ENCODE data around the gene G3BP1.
"Not testable (repeated sequence)": the region's sequence is repeated elsewhere in the genome, so short reads cannot be mapped to it uniquely, and the experiment has no call there.

G3BP1 gene

DNA sequence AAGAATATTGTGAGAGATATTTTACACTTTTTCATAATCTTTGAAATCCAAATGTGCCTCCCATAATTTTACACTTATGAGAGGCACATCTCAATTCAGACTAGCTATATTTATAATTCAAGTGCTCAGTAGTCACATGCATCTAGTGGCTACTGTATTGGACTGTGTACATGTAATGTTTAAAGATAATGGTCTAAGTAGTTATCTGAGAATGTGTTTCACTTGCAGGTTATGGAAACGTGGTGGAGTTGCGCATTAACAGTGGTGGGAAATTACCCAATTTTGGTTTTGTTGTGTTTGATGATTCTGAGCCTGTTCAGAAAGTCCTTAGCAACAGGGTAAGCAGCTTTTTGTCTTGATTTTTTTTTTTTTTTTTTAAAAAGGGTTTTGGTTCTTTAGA is 28.8 kb downstream of the G3BP1 start:
- no peak for DNase-seq

DNA sequence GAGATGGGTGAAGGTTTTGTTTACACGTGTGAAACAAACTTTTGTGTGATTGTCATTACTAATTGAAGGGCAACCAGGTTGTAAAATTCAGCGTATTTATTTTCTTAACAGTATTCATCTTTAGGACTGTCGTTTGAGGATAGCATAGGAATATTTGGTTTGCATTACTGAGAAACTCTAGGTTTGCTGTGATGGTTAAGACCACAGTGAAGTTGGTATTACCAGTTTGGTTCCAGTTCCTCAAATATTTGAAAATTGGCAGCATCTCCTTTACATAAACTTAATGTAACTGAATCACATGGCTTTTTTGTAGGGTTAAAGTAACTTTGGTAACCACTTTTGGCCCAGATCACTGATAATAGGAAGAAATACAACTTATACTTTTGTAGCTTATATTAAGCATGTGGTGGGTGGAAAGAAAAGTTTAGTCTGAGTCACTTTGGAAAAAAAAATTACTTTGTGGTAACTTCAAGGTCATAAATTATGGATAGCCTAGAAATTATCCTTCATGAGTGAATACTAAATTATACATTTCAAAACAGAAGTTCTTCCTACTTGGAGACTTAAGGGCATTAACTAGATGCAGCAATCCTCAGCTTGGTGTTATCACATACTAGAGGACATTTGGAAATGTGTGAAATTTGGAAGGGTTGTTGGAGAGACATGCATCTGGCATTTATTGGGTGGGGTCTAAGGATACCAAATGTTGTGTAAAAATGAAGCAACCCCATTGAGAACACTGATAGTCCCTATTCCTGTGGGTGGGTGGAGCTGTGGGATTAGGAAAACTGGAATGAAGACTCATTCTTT is 33.9 kb downstream of the G3BP1 start:
- no peak for DNase-seq

- DNase-seq, result no peak
These were observed 36.9 kb downstream of the G3BP1 start for GRCh38 chr5:151808451-151809169.

GRCh38 chr5:151810449-151810848 is 38.7 kb downstream of the G3BP1 start:
- no peak for DNase-seq

DNA sequence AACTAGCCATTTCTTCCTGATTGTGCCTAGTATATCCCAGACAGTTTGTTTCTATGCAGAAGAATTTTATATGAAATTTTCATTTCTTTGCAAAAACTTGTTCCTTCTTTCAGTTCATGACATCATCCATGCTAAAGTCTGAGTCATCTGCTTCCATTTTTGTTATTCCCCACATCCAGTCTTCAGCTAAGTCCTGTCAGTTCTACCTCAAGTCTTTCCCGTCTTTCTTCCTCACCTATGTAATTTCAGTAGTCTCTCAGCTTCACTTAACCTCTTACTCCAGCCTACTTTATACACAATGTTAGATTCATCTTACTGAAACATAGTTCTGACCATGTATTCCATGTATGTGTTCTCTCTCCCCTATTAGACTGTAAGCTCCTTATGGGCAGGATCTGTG is 39.1 kb downstream of the G3BP1 start:
- DNase-seq, result no peak

GRCh38 chr5:151811593-151812321 is 40.0 kb downstream of the G3BP1 start:
- no peak for DNase-seq

- DNase-seq, result no peak
These were observed 41.1 kb downstream of the G3BP1 start for GRCh38 chr5:151812757-151813309.

DNA sequence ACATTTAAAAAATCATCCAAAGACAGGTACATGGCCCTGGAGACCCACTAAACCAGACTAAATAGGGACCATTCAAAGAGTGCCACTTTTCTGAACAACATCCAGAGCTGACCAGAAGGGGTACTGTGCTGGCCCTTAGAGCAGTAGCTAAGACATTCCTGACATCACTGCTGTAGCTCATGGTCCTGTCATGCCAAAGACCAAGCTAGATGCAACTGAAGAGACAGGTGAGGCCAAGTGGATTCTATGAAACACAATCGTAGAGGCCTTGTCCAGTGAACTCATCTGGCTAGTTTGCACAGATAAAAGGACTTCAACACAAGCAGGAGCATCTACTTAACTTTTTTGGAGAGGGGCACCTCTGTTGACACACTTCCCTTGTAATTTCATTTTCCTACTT is 43.3 kb downstream of the G3BP1 start:
- no peak for DNase-seq

DNA sequence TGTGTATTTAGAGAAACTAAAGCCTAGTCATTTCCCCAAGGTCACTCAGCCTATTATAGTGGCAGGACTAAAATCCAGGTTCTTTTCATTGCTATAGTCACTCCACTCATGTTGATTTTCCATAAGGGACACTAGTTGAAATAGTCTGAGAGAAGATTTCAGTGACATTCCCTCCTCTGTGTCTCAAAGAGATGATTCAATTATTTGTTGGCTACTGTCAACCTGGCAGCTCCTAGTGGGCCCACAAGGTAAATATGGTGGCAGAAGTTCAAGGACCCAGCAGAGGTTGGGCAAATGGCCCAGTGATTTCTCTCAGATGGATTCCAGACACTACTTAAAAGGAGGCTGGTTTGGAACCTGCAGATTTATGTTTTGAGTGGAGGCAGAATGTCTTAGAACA is 48.1 kb downstream of the G3BP1 start:
- no peak for DNase-seq

- no peak for DNase-seq
These were observed 48.5 kb downstream of the G3BP1 start for GRCh38 chr5:151820271-151820670.

DNA sequence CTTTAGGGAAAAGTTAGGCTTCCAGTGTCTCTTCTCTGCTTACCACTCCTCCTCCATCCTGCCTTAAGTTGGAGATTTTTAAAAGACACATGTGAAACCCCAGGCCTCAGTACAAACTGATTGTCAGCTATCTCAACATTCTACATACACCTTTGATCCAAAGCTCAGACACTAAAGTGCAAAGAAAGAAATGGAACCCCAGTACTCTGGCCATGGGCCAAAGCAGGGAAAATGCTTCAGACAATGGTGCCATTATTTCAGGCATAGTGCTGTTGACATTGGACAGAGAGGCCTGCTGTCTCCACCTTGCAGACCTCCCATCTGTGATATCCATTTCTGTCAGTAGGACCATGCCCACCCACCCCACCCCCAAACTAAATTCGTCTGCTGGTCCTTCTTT is 49.1 kb downstream of the G3BP1 start:
- no peak for DNase-seq

- DNase-seq, result no peak
These were observed 50.4 kb downstream of the G3BP1 start for GRCh38 chr5:151822141-151822540.

DNA sequence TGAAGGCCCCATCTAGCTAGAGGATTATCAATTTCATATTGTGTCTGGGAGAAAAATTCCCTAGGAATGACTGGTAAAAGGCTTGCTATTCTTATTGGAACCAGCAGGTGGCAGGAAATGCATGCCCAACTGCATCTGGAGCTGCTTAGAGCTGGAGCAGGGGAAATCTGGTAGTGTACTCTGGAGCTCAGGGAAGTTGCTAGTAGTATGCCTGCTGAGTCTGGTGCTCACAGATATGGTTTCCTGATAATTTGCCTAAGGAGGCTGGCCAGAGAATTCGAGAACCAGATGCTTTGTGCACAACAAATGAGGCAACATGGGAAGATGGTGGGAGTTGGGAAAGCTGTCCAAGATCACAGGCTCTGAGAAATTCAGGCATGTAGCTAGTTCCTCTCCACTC is 53.7 kb downstream of the G3BP1 start:
- DNase-seq, result peak; percentile 19

GRCh38 chr5:151829370-151829769 is 57.6 kb downstream of the G3BP1 start:
- no peak for DNase-seq

DNA sequence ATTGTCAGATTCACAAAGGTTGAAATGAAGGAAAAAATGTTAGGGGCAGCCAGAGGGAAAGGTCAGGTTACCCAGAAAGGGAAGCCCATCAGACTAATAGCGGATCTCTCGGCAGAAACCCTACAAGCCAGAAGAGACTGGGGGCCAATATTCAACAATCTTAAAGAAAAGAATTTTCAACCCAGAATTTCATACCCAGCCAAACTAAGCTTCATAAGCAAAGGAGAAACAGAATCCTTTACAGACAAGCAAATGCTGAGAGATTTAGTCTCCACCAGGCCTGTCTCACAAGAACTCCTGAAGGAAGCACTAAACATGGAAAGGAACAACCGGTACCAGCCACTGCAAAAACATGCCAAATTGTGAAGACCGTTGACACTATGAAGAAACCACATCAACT is 61.1 kb downstream of the G3BP1 start:
- not testable (repeated sequence) for DNase-seq

DNA sequence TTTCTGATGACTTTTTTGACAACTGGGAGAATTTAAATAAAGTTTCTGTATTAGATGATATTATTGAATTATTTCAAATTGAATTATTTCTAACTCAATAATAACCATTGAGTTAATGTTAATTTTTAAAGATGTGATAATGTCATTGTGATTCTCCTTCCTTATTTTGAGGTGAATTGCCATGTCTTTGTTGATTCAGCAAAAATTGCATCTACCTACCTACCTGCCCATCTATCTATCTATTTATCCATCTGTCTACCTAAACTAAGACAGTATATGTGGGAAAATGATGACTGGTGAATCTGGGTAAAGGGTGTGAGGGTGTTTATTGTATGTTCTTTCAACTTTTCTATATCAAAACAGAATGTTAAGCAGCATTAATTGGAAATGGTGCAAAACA is 75.0 kb downstream of the G3BP1 start:
- no peak for DNase-seq

- no peak for DNase-seq
These were observed 76.1 kb downstream of the G3BP1 start for GRCh38 chr5:151847871-151848270.

GRCh38 chr5:151855701-151856100 is 83.9 kb downstream of the G3BP1 start:
- DNase-seq, result no peak

GRCh38 chr5:151856861-151857260 is 85.1 kb downstream of the G3BP1 start:
- no peak for DNase-seq

DNA sequence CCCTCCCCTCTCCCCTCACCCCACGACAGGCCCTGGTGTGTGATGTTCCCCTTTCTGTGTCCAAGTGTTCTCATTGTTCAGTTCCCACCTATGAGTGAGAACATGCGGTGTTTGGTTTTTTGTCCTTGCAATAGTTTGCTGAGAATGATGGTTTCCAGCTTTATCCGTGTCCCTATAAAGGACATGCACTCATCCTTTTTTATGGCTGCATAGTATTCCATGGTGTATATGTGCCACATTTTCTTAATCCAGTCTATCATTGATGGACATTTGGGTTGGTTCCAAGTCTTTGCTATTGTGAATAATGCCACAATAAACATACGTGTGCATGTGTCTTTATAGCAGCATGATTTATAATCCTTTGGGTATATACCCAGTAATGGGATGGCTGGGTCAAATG is 89.1 kb downstream of the G3BP1 start:
- DNase-seq, result not testable (repeated sequence)

Measured in stimulated activated CD4-positive, alpha-beta T cell treated with anti-CD3 and anti-CD28 coated beads, Interleukin-1b, Interleukin-23, amount 100 ng/mL, for 48 hours (primary cell).